AG04450 (cell line): ENCODE measurements around the gene OPCML. TPM values are rescaled to one million over a fixed set of nuclear protein-coding genes. Genes with fewer than 3 reads are reported as not detected.

Source experiments
- CTCF ChIA-PET: fragments of 300-600, 350-600 bp; formaldehyde crosslinking; extraction: SDS; loops from one replicate; lab custom pipeline; 2022; ENCODE audit warnings: antibody characterized with exemption, inconsistent platforms; lab: Charles Lee
- POLR2A ChIA-PET: fragments of 350-600 bp; formaldehyde crosslinking; extraction: SDS; loops from one replicate; lab custom pipeline; 2021; ENCODE audit warnings: antibody characterized with exemption, inconsistent platforms; lab: Yijun Ruan, JAX
- DNase-seq: peaks from one replicate; pipeline ENCODE4 v3.0.0-alpha.2; 2011; ENCODE audit warnings: low read depth, low spot score
- H3K27ac ChIP-seq: one replicate; pipeline ENCODE4 v1.5.1; 2012; ENCODE audit warnings: low read depth, low read length, control low read depth
- H3K27me3 ChIP-seq: one replicate; pipeline ENCODE4 v1.6.0; 2012; ENCODE audit warnings: low read length; ENCODE audit not compliant: control insufficient read depth, insufficient read depth
- H3K4me3 ChIP-seq: 2 replicates; pipeline ENCODE4 v1.5.1; 2011; ENCODE audit warnings: mild to moderate bottlenecking, low read depth, low read length, control low read depth
- H3K9me3 ChIP-seq: 2 replicates; pipeline ENCODE4 v1.5.1; 2012; ENCODE audit warnings: low read length; ENCODE audit not compliant: control insufficient read depth, insufficient read depth
- polyA minus RNA-seq: library from RNA; depleted of rRNA, polyadenylated mRNA; stranded (reverse); fragments of >200 nt; gene quantifications from 2 replicates; pipeline ENCODE4 v1.2.3, GENCODE V29; 2011; rRNA and poly(A)+ RNA removed
- polyA plus RNA-seq: library from polyadenylated mRNA; depleted of rRNA; stranded (reverse); fragments of >200 nt; gene quantifications from 2 replicates; pipeline ENCODE4 v1.2.3, GENCODE V29; 2011; rRNA removed
- TF ChIP-seq, protein P1 (sequence below): IDR thresholded peaks from 2 replicates; pipeline ENCODE4 v1.5.1; 2011; ENCODE audit warnings: low read depth, low read length, control low read depth, inconsistent platforms

OPCML gene
- polyA plus RNA-seq (1.1 and 1.7 TPM in 2 replicates), polyA minus RNA-seq (7.7 and 8.9 TPM in 2 replicates)

DNA sequence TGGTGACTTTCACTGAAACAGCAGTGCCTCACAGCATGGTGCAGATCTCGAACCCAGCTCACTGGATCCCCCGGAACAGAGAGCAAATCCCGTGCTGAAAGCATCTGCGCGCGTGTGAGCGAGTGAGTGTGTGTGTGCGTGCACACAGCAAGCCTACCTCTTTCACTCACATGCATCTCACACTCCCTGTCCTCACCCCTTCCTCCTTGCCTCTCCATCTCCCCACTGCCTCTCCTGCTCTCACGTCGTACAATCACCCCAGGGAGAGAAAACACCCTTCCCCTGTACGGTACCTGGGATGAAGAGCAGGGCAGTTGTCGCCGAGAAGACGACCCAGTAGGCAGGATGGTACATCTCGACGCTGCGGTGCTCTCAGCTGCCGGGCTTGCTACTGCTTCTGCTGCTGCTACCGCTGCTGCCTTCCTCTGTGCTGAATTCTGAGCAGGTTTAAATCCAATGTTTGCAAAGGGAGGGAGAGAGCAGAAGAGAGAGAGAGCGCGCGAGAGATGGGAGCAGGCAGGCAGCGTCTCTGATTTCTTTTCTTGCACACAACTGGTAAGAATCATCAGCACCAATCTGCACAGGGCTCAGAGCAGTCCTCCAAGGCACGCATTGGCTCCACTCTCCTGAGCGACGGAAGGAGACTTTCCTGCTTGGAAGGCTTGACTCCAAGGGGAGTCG lies at the start of gene OPCML:
OPCML (minus strand) TSS at position 531 of the 681 bp plus-strand sequence.
- Histone ChIP-seq H3K27ac (no peak within 1 kb of the TSS), H3K9me3 (peaks cover 47% of the 10 kb centered on the region), H3K4me3 (no peak within 1 kb of the TSS), H3K27me3 (no peaks in the 10 kb centered on the region)
- ChIA-PET CTCF (no interaction called here), POLR2A (no interaction called here)
- TF ChIP-seq, protein P1, sequence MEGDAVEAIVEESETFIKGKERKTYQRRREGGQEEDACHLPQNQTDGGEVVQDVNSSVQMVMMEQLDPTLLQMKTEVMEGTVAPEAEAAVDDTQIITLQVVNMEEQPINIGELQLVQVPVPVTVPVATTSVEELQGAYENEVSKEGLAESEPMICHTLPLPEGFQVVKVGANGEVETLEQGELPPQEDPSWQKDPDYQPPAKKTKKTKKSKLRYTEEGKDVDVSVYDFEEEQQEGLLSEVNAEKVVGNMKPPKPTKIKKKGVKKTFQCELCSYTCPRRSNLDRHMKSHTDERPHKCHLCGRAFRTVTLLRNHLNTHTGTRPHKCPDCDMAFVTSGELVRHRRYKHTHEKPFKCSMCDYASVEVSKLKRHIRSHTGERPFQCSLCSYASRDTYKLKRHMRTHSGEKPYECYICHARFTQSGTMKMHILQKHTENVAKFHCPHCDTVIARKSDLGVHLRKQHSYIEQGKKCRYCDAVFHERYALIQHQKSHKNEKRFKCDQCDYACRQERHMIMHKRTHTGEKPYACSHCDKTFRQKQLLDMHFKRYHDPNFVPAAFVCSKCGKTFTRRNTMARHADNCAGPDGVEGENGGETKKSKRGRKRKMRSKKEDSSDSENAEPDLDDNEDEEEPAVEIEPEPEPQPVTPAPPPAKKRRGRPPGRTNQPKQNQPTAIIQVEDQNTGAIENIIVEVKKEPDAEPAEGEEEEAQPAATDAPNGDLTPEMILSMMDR = no peak
- no peak for DNase-seq

DNA sequence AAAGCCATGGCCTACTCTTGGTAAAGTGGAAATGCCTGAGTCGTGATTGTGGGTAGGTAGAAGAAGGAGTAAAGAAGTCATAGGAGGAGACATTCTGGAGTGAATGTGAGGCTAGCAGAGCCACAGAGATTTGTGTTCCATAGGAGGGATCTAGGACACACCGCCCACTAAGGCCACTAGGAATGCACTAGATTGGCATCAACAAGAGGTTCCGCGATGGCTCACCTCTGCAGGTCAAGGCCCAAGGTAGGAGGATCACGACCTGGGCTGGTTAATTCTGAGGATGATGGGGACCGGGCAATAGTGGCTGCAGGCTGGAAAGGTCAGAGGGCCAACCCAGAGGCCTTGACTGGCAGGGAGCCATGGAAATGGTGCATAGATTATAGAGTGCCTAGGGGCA lies 48.8 kb upstream of the OPCML start:
- Histone ChIP-seq H3K4me3 (no peak overlapping the region), H3K27ac (no peak overlapping the region), H3K9me3 (peaks cover 49% of the 10 kb centered on the region), H3K27me3 (no peaks in the 10 kb centered on the region)
- TF ChIP-seq, protein P1 = no peak
- ChIA-PET CTCF (no interaction called here), POLR2A (no interaction called here)
- DNase-seq = no peak

DNA sequence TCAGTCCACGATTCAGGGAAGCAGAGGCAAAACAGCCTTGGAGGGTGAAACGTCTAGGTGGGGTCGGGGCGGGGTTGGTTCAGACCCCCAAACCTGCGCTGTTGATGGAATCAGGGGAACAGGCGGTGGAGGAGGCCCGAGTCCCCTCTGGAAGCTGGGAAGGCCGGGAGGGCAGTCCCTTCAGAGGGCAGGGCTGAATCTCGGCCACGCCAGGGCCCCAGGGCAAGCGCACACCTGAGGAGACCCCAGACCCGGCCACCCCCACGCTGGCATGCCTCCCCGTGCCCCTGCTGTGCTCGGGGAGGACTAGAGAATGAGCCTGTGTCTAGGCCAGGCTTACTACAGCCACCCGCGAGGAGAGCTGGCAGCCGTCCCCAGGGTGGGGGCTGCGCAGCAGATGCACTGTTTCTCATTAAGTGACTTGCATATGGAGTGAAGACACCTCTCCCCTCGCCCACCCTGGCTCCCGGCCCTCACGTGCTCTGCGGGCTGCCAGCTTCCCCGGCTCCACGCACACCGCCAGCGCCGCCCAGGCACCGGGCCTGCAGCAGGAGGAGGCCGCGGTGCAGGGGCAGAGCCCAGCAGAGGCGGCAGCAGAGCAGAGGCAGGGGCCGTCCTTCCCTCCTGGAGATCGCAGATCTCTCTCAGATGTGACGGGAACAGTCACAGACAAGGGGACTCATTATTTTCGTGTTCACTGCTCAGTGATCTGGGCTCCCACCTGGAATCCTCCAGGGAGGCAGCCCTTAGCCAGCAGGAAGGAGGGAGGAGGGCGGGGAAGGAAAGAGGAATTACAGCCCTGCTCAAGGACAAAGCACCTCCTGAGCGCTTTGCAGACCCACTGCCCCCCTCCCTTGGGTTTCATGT lies 47.1 kb upstream of the OPCML start:
- no peak overlapping the region for H3K4me3 ChIP-seq
- ChIA-PET POLR2A (no interaction called here), CTCF (no interaction called here)
- no peak overlapping the region for H3K27ac ChIP-seq
- no peaks in the 10 kb centered on the region for H3K27me3 ChIP-seq
- TF ChIP-seq, protein P1 = no peak
- peaks cover 59% of the 10 kb centered on the region for H3K9me3 ChIP-seq
- no peak for DNase-seq

DNA sequence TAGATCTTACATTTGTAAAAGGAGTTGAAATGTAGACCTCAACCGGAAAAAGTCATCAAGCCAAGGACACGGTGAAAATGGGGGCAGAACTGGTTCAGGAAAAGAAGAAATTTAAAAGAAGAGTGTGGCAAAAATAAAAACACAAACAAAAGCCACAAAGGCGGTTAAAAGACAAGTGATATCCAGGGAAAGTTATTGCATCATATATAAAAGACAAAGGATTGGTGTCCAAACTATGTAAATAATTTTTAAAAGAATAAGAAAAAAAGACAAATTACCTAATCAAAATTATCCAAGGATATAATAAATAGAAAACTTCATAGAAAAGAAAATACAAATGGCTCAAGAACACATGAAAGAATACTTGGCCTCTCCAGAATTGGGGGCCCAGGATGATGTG lies 45.1 kb upstream of the OPCML start:
- ChIA-PET POLR2A (no interaction called here), CTCF (no interaction called here)
- Histone ChIP-seq H3K27ac (no peak overlapping the region), H3K27me3 (no peaks in the 10 kb centered on the region), H3K4me3 (no peak overlapping the region), H3K9me3 (peaks cover 48% of the 10 kb centered on the region)
- TF ChIP-seq, protein P1 = no peak
- no peak for DNase-seq

DNA sequence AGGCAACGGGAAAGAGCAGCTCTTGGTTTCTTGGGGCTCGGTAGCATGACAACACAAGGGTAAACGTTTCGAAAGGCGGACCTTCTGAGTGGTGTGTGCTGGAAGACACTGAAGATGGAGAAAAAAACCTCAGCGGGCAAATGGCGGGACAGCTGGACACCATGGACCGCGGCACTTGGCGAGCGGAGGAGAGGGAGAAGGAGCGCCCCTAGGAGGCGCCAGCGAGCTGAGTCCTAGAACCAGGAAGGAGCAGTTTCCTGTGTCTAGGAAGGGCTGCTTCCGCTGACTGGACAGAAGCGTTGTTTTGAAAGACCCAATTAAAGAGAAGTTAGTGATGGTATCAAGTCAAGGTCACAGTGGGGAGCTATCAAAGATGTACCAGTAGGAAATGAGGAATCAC lies 44.0 kb upstream of the OPCML start:
- POLR2A ChIA-PET = no interaction called here
- H3K4me3 ChIP-seq = no peak overlapping the region

More for the DNA sequence above, 44.0 kb upstream of the OPCML start:
- Histone ChIP-seq H3K27me3 (no peaks in the 10 kb centered on the region), H3K27ac (no peak overlapping the region), H3K9me3 (peaks cover 40% of the 10 kb centered on the region)
- DNase-seq = no peak
- TF ChIP-seq, protein P1 = no peak
- CTCF ChIA-PET = no interaction called here
